DMS114 treated with DMSO at 0.1 percent for 48 hours (cell line): ENCODE measurements around the gene NMUR1.

Experiments
- DNase-seq: peaks from one replicate; lab custom pipeline; 2025; ENCODE audit not compliant: unreplicated experiment; lab: John Stamatoyannopoulos, UW

Gene NMUR1

GRCh38 chr2:231488331-231488730 lies 41.9 kb downstream of the NMUR1 start:
- no peak for DNase-seq

DNA sequence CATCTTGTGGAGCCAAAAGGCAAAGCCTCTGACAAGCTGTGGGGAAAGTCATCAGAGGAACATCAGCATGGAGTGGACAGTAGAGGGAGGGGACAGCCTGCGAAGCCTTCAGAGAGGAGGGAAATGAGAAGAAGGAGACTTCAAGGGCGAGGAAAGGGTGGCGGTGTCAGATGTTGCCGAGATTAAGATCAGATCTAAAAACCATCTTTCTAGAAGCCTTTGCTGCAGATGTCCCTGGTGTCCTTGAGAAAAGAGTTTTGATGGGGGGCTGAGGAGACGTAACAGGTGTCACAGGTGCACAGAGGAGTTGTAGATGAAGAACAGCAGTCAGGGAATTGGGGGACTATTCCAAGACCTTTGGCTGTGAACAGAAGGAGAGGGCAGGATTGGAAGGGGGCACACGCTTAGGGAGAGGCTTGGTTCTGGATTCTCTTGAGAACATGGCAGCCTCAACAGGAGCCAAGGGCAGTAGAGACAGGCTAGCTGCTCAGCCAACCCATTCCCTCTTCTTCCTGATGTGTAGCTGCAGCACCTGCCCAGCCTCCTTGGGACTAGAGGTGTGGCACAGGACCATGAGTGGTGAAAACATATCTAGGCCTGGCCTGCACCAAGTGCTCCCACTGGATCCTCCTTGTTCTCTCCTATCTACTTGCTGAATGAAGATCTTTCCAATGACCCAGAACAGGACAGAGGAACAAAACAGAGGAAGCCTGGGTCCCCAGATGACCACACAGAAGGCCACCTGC lies 43.2 kb downstream of the NMUR1 start:
- DNase-seq = no peak

DNA sequence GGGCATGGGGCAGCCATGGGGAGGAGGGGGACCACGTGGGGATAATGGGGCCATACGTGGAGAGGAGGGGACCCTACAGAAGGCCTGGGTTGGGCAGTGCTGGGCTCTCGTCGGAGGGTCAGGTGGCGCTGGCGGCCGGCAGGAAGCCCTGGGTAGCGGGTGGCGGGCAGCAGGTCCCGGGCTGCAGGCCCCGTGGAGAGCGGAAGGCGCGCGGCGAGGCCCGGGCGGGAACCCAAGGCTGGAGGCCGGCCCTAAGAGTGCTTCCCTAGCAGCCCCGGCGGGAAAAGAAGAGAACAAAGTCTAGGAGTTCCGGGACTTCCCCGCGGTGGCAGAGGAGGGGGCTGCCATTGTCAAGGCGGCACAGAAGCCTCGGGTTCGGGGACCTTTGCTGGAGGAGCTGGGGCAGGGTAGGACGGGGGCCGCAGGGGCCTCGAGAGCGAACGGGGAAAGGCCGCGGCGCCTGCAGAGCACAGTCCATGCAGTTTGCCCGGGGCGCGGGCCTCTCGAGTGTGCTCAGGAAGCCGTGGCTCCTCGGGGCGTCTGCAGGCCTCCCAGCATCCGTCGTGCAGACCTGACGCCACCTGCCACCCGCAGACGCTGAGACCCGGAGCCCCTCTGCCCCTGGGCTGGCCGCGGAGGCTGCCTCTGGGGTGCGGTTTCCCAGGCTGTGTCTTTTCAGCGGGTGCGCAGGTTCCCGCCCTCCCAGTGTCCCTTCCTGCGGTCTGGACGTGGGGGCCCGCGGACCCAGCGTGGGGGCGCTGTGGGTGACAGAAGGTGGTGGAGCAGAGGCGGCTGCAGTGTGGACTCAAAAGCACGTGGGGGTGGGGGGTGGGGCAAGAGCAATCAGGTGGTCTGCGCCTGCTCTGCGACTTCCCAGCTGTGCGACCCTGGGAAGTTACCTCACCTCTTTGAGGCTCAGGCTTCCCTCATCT lies 46.6 kb downstream of the NMUR1 start:
- no peak for DNase-seq

- DNase-seq = no peak
Measured at GRCh38 chr2:231482806-231483391, 47.3 kb downstream of the NMUR1 start.

GRCh38 chr2:231480781-231481180 lies 49.5 kb downstream of the NMUR1 start:
- DNase-seq = no peak

DNA sequence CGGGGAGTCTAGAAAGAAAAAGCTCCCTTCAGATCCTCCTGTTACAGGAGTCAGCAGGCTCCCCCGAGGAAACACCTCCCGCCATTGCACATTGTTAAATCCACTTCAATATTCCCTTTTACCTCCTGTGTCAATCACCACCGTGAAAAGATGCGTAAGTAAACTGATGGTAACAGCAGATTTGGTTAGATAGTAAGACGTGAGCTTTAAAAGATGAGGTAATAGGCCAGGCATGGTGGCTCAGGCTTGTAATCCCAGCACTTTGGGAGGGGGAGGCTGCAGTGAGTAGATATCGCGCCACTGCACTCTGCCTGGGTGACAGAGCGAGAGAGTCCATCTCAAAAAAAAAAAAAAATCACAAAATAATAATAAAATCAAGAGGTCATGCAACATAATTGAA lies 50.8 kb downstream of the NMUR1 start:
- no peak for DNase-seq

GRCh38 chr2:231476920-231477319 lies 53.3 kb downstream of the NMUR1 start:
- DNase-seq = no peak

GRCh38 chr2:231475965-231476364 lies 54.3 kb downstream of the NMUR1 start:
- DNase-seq = no peak
